GM18861 (cell line): ENCODE results near the gene RNF25.
A peak's percentile ranks its signal among the peaks of the same experiment; 100 is the strongest.

Experiments used
- ATAC-seq: cut with Tn5 transposase; IDR thresholded peaks from one replicate; pipeline ENCODE4 v1.9.1; 2021; ENCODE audit not compliant: unreplicated experiment

RNF25 gene, protein sequence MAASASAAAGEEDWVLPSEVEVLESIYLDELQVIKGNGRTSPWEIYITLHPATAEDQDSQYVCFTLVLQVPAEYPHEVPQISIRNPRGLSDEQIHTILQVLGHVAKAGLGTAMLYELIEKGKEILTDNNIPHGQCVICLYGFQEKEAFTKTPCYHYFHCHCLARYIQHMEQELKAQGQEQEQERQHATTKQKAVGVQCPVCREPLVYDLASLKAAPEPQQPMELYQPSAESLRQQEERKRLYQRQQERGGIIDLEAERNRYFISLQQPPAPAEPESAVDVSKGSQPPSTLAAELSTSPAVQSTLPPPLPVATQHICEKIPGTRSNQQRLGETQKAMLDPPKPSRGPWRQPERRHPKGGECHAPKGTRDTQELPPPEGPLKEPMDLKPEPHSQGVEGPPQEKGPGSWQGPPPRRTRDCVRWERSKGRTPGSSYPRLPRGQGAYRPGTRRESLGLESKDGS

DNA sequence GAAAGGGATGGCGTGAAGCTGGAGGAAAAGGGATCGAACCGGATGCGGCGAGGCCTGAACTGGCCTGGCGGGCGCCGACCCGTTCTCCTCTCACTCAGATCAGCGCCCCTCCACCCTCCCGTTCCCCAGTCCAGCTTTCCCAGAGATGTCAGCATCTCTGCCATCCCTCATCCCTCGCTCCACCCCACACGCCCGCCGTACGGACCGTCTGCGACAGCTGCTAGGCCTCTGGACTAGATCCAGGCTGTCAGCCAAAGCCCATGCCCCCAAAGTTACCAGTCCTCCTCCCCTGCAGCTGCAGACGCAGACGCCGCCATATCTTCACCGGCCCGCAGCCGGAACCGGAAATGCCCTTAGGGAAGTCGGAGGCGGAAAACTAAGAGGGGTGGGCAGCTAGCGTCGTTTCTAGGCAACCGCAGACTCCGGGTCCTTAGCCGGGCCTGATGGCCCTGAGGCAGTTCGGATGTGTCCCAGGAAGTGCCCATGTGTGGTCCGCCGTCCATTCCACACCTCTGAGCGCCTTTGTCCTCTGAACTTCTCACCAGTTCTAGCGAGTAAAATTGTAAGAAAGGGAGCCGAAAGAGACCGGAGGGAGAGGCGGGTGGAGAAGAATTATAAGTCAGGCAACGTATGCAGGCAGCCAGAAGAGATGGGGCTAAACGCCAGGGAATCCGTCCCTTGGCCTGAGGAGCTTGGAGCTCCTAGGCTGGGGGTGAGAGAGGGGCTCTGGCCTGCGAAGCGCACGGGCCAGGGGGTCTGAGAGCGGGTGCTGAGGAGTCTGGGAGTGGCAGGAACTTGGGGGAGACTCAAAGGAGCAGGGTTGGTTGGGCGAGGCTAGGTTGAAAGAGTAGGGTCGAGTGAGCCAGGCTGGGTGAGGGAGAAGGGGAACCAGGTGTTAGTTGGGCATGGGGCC lies at the start of gene RNF25, which contains the start of gene STK36:
TSS of gene RNF25 (minus strand) at position 349 of the 913 bp plus-strand sequence. CDS start at position 317, 32 bp downstream.
TSS of gene STK36 (plus strand) at position 433 of the 913 bp plus-strand sequence. CDS start 744 bp downstream, outside the sequence.
- ATAC-seq = peak; percentile 88

DNA sequence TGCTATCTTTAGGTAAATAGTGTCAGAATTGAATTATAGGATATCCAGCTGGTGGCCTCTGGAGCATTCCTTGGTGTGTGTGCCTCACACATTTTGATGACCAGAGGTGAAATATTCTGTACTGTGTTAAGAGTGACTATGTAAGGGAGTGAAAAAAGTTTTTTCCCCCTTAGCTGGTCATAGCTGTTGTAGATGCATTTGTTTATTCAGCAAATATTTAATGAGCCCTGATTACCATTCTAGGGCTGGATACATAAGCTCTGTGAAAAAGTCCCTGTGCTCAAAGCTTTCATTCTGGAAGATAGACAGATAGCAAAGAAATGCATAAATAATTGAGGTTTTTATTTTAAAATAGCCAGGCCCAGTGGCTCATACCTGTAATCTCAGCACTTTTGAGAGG lies 49.7 kb upstream of the RNF25 start:
- ATAC-seq = no peak

DNA sequence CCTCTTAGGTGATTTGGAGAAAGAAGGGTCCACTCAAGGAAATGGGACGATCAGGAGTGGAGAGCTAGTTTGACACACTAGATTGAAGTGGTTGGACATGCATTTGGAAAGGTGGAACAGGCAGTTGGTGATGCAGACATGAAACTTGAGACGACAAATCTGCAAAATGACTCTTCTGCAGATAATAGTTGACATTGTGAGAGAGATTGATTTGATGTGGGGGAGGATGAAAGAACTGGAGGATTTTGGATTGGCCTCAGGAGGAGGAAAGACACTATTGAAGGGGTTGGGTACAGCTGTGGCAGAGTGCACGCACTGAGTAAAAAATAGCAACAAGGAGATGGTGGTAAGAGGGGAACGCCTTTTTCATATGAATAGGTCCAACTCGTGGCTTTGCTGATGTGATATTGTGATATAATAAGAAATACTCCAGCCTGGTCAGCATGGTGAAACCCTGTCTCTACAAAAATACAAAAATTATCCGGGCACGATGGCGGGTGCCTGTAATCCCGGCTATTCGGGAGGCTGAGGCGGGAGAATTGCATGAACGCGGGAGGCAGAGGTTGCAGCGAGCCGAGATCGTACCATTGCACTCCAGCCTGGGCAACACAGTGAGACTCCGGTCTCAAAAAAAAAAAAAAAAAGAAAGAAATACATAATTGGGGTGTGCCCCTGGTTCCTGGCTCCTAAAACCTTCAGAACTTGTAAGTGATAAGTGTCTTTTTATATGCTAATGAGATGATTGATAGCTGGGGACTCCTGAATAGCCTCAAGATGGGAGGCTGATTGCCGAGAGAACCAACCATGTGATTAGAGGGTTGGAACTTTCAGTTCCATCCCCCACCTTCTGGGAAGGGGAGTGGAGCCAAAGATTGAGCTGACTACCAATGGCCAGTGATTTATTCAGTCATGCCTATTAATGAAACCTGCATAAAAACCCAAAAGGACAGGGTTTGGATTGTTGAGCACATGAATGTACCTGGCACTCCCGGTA lies 48.5 kb upstream of the RNF25 start:
- ATAC-seq = no peak

DNA sequence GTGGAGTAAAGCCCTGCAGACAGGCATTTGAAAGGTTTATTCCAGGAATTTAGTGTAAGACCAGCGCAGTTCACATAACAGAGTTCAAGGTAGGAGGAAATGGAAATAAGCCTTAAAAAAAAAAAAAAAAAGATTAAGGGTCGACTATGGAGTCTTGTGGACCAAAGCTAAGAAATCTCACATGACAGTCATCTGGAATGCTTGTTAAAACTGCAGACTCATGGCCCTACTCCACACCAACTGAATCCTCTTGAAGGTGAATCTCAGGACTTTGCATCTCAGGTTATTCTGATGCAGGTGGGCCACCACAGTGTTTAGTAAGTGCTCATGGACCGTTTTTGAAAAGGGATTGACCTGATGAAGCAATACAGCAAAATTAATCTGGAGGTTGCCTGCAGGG lies 47.7 kb upstream of the RNF25 start:
- ATAC-seq = no peak

DNA sequence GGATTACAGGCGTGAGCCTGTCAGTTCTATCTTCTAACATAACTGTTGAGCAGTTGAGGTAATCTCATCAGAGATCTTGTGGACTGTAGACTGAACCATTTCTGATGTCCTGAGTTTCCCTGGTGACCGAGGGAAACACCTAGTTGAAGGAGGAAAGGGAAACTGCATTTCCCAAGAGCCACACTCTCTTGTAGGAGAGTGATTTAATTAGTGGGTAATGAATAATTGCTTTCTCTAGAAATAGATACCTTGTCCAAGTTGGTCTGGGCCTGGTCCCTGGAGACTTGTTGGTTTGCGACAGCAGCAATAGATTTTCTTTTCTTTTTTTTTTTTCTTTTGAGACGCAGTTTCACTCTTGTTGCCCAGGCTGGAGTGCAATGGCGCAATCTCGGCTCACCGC lies 46.3 kb upstream of the RNF25 start:
- no peak for ATAC-seq

DNA sequence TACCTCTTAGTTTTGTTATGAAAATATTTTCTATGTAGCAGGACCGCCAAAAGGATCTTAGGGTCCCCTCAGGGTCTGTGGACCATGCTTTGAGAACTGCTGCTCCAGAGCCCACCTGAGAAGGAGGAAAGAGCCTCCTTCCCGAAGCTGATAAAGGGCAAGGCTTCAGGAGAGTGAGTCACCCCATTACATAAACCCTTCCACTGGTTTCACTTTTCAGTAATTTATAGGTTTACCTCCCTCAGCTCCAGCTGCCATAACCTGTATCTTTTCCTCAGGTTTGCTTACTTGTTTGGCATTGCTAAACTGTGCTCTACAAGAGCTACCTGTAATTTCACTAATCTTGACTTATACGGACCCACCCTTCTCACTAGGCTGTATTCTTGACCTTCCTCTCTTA lies 45.5 kb upstream of the RNF25 start:
- no peak for ATAC-seq

DNA sequence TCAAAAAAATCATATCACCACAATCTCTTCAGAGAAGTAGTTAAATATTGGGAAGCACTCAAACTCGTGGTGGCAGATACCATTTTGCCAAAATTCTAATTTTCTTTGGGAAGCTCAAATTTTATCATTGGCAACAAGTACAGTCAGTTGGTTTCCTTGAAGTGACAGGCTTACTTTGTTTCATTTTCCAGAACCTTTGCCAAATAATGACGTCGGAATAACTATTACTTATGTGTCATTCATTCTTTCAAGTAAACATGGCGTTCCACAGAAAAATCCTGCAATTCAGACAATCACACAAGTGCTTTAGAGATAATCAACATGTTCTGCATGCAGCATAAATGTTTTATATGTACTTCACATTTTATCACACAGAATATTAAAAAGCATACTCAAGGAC lies 44.3 kb upstream of the RNF25 start:
- no peak for ATAC-seq

DNA sequence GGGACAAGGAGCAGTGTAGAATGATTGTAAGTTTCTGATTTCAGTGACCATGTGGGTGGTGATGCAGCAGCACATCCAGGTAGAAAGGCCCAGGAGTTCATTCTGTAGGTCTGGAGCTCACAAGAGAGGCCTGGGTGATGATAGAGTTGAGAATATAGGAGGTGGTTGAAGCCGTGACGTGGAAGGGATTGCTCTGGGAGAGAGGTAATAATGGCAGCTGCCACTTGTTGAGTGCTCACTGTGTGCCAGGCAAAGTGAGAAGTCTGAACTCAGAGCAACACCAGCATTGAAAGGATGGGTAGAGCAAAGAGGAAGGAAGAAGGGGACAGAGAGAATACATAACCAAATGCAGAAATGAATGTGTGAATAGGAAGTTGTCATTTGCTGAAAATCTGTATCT lies 42.1 kb upstream of the RNF25 start:
- ATAC-seq = no peak

DNA sequence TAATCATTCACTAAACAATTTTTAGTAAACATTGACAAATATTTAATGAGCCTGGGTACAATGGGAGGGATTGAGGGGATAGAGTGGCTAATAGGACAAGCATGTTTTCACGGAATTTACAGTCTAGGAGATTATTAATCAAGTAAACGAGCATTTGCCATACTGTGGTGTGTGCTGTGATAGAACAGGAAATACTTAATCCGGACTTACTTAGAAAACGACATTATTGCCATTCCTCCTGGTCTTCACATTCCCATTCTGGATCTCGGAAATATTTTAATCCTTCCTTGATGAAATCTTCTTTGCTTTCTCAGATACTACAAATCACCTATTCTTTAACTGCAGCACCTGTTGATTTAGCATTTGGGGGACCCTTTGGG lies 39.7 kb upstream of the RNF25 start:
- ATAC-seq = no peak

DNA sequence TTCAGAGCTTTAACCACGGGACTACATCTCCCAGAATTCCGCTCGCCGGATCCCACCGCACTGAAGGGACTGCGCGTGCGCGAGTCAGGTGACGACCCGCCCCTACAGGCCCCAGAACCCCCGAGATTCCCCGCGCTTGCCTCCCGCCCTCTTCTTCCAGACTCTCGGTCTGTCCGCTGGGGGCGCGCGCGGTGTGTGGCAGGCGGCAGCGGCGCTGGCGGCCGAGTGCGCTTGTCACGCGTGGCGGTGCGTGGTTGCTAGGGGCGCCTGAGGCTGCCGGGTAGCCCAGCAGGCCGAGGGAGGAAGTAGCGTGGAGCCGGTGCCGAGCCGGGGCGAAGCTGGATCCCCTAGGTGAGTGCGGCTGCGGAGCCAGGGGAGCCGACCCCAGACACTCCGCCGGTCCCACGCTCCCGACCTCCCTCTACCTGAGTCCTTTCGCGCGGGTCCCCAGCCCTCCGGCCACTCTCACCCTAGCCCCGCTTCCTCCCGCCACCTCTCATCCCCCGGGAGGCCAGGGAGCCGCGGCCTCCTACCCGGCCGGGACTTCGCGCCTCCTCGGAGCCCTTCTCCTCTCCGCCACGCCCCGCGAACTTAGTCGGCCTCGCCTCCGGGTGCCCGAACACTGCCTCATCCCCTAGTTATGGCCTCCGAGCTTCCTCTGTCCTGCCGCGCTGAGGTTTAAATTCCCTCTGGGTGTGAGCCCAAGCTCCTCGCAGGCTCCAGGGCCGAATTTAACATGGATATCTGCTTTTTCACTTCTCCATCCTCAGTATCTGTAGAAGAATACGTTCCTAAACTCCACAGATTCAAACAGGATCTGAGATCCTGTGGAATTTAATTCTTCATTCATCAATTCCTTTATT lies 39.1 kb upstream of the RNF25 start, which contains the start of gene TTLL4:
TSS of gene TTLL4 (plus strand) at position 149 of the 863 bp plus-strand sequence. CDS start 26,842 bp downstream, outside the sequence.
- peak; percentile 77 for ATAC-seq

DNA sequence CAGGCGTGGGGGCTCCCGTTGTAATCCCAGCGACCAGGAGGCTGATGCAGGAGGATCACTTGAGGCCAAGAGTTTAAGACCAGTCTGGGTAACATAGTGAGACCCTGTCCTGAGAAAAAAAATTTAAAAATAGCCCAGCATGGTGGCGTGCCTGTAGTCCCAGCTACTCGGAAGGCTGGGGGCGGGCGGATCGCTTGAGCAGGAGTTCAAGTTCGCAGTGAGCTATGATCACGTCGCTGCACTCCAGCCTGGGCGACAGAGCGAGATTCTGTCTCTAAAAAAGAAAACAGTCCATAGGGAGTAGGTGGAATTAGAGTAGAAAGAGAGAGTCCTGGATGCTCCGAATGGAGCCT lies 38.5 kb upstream of the RNF25 start:
- ATAC-seq = no peak

DNA sequence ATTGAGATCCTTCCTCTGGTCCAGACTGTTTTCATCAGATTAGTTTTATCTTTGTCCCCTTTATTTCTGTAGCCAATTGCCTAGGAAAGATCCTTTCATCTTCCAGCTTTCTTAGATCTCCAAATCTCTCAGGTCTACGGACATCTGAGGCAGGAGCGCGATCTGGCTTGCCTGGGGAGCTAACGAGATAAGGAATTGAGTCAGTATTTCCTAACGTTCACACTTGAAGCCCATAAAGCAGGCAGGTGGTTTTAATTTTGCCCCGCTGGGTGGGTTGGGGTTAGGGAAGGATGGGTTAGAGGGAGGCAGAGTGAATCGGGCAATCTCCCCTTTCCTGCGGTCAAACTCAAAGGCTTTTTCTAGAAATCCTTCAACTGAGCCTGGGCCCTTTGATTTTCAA lies 38.1 kb upstream of the RNF25 start:
- ATAC-seq = no peak

DNA sequence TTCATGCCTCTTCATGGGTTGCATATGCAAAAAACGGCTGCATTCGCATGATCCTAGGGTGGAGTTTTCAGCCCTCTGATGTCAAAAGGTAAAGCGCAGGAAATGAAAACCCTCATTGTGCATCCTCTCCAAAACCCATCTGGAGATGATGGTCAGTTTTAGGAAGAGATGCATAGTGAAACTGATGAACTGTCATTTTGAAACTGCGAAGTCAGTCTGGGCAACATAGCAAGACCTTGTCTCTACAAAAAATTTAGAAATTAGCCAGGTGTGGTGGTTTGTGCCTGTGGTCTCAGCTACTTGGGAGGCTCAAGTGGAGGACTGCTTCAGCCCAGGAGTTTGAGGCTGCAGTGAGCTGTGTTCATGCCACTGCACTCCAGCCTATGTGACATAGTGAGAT lies 36.3 kb upstream of the RNF25 start:
- no peak for ATAC-seq

DNA sequence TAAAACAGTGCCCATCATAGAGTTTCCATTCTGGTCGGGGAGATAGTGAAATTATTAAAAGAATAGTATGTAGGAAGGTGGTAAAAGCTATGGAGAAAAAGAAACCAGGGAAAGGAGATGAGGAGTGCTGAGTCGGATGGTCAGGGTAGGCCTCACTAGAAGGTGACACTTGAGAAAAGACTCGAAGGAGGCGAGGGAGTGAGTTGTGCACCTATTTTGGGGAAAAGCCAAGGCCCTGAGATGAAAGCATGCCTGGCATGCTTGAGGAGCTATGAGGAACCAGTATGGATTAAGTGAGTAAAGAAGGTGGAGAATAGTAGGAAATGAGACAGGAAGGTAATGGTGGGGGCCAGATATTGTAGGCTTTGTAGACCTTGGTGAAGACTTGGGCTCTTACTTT lies 31.5 kb upstream of the RNF25 start:
- no peak for ATAC-seq

DNA sequence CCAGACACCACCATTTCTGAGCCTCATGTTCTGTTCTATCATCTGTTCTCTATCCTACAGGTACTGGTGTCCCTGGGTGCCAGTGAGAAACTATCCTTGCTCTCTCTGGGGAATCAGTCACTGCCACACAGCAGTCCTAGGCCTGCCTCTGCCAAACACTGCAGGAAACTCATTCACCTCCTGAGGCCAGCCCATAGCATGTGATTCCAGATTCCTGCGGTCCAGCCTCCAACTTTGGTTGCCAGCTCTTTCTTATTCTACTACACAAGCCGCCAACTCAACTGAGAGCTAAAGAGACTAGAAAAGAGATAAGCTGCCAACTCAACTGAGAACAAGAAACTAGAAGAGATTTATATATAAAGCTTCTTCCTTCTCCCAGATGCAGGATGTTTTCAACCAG lies 30.0 kb upstream of the RNF25 start:
- ATAC-seq = no peak

DNA sequence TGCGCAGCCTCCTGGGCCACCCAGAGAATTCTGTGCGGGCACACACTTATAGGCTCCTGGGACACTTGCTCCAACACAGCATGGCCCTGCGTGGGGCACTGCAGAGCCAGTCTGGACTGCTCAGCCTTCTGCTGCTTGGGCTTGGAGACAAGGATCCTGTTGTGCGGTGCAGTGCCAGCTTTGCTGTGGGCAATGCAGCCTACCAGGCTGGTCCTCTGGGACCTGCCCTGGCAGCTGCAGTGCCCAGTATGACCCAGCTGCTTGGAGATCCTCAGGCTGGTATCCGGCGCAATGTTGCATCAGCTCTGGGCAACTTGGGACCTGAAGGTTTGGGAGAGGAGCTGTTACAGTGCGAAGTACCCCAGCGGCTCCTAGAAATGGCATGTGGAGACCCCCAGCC lies 27.1 kb upstream of the RNF25 start:
- no peak for ATAC-seq

DNA sequence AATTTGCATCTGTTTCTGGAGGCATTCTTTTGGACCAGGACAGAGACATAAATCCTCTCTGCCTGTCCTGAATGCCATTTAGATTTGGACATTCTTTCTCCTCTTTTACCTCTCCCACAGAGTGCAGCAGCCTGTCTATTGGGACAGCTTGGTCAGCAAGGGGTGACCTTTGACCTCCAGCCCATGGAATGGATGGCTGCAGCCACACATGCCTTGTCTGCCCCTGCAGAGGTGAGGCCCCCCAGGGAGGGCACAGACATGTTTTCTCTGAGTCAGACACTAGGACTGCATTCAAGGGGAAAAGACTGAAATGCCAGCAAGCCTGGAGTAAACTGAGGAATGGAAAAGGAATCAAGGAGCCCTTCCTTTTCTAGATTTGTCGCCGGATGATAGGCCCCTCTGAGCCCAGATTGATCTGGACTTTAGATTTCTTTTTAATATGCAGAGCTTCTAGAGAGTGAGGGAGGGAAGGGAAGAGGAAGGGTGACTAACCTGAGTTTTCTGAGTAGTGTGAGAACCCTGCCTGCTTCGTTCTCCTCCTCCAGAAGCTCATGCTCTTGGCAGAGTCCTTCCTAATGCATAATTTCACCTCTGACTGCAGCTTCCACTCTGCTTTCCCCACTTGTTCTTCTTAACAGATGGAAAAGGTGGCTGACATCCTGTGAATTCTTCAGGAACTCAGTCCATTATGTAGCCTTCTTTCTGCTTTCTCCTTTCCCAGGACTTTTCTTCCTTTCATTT lies 22.8 kb upstream of the RNF25 start:
- ATAC-seq = no peak

DNA sequence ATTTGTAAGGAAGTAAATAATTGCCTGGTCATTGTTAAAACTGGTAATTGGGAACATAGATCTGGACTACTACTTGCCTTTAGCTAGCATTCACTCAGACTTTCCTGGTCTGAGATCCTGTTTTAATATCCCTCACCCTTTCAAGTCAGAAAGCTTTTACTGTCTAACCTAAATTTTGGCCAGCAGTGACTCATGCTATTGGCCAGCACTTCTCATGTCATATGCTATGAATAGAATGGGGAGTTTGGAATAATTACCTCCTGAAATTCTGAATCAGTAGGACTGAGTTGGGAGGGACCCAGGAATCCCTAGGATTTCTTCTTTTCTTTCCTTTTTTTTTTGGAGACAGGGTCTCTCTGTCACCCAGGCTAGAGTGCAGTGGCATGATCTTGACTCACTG lies 19.4 kb upstream of the RNF25 start:
- ATAC-seq = no peak
